ENCODE results near the gene RAB8A.

The RAB8A gene

DNA sequence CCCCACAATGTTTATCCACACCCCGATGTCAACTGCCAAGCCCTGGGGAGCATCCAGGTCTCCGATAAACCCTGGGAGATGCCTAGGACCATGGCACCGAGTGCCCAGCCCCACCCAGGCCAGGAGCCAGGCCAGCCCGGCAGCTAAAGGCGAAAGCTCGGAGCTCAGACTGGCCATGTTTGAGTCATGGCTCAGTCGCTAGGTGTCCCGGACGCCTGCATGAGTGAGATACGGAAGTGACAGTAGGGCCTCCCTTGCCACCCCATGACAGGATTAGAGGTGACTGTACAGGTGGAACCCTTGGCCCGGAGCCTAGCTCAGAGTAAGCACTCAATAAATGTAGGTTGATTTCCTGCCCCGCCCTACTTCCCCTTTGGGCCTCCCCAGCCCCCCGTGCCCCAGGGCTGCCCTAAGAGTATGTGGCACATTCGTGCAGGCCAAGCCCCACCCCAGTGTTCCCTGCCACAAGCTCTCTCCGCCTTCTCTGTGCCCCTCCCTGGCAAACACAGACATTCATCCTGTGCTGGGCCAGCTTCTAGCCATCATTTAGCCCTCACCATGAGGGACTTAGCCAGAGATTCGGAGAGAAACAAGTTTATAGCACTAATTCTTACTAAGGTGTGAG lies 41.2 kb upstream of the RAB8A start:
- Histone ChIP-seq H3K9ac (no peak overlapping the region), H3K27me3 (ENCODE audit: insufficient read depth, low read depth) (no peaks in the 10 kb centered on the region), H3K27ac (no peak overlapping the region), H4K20me1 (ENCODE audit: insufficient read depth) (no peaks in the 10 kb centered on the region), H3K79me2 (ENCODE audit: insufficient read depth, low read depth) (no peaks in the 10 kb centered on the region), H3K36me3 (ENCODE audit: insufficient read depth) (no peaks in the 10 kb centered on the region), H3K4me1 (ENCODE audit: low read depth, poor library complexity, severe bottlenecking) (no peaks in the 10 kb centered on the region), H3K4me3 (IDR thresholded peaks at IDR 0.05; ENCODE audit: insufficient read depth, low read depth, low read length) (no peak overlapping the region), H3K4me2 (no peak overlapping the region), H2AFZ (ENCODE audit: low read depth) (no peak overlapping the region)
- TF ChIP-seq, protein P1, sequence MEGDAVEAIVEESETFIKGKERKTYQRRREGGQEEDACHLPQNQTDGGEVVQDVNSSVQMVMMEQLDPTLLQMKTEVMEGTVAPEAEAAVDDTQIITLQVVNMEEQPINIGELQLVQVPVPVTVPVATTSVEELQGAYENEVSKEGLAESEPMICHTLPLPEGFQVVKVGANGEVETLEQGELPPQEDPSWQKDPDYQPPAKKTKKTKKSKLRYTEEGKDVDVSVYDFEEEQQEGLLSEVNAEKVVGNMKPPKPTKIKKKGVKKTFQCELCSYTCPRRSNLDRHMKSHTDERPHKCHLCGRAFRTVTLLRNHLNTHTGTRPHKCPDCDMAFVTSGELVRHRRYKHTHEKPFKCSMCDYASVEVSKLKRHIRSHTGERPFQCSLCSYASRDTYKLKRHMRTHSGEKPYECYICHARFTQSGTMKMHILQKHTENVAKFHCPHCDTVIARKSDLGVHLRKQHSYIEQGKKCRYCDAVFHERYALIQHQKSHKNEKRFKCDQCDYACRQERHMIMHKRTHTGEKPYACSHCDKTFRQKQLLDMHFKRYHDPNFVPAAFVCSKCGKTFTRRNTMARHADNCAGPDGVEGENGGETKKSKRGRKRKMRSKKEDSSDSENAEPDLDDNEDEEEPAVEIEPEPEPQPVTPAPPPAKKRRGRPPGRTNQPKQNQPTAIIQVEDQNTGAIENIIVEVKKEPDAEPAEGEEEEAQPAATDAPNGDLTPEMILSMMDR (conservative IDR thresholded peaks at IDR 0.05; ENCODE audit: low read depth, low read length), result no peak

DNA sequence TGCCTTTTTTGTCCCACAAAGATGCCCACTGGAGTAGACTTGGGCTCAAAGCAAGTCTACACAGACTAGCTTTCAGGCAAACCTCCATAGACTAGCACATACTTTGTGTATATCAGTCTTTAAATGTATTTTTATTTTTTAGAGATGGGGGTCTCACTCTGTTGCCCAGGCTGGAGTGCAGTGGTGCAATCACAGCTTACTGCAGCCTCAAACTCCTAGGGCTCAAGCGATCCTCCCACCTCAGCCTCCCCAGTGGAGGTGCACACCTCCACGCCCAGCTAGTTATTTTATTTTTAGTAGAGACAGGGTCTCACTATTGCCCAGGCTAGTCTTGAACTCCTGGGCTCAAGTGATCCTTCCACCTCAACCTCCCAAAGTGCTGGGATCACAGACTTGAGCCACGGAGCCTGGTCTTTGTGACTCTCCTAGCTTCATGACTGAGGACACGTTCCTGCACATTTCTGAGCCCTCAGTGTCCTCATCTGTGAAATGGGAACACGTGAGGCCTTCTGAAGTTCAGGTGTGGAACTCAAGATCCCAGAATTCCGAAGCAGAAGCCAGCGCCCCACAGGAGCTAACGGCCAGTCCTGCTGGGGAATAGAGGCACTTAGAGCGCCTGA lies 40.5 kb upstream of the RAB8A start:
- Histone ChIP-seq H2AFZ (ENCODE audit: low read depth) (no peak overlapping the region), H3K4me1 (ENCODE audit: low read depth, poor library complexity, severe bottlenecking) (no peaks in the 10 kb centered on the region)
- TF ChIP-seq, protein P1 (conservative IDR thresholded peaks at IDR 0.05; ENCODE audit: low read depth, low read length), result no peak

DNA sequence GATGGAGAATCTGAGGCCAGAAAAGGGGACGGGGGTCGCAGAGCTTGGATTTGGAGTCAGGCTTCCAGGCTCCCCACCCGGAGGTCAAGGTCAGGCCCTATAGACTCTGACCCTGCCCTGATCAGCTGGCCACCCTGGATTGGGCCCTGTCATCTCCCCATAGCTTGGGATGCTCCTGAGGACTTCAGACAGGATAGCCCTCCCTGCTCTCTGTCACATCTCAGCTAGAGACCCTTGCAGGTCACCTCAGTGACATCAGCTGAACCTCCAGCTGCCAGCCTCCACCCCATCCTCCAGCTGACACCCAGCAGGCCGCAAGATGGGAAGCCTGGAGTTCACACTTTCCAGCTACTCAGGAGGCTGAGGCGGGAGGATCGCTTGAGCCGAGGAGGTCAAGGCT lies 38.2 kb upstream of the RAB8A start:
- Histone ChIP-seq H3K4me2 (no peak overlapping the region), H3K27me3 (ENCODE audit: insufficient read depth, low read depth) (no peaks in the 10 kb centered on the region), H3K4me3 (IDR thresholded peaks at IDR 0.05; ENCODE audit: insufficient read depth, low read depth, low read length) (no peak overlapping the region), H3K4me1 (ENCODE audit: low read depth, poor library complexity, severe bottlenecking) (peaks cover 7% of the 10 kb centered on the region), H2AFZ (ENCODE audit: low read depth) (no peak overlapping the region), H3K36me3 (ENCODE audit: insufficient read depth) (no peaks in the 10 kb centered on the region), H3K27ac (no peak overlapping the region), H4K20me1 (ENCODE audit: insufficient read depth) (no peaks in the 10 kb centered on the region), H3K79me2 (ENCODE audit: insufficient read depth, low read depth) (peaks cover 13% of the 10 kb centered on the region), H3K9ac (no peak overlapping the region)
- TF ChIP-seq, protein P1 (conservative IDR thresholded peaks at IDR 0.05; ENCODE audit: low read depth, low read length), result no peak

More for the DNA sequence above, 40.5 kb upstream of the RAB8A start:
- no peak overlapping the region for H3K4me2 ChIP-seq
- no peak overlapping the region for H3K4me3 ChIP-seq (IDR thresholded peaks at IDR 0.05; ENCODE audit: insufficient read depth, low read depth, low read length)
- H3K27me3 ChIP-seq (ENCODE audit: insufficient read depth, low read depth), result no peaks in the 10 kb centered on the region
- H3K27ac ChIP-seq, result no peak overlapping the region
- H4K20me1 ChIP-seq (ENCODE audit: insufficient read depth), result no peaks in the 10 kb centered on the region
- H3K36me3 ChIP-seq (ENCODE audit: insufficient read depth), result no peaks in the 10 kb centered on the region
- no peak overlapping the region for H3K9ac ChIP-seq
- H3K79me2 ChIP-seq (ENCODE audit: insufficient read depth, low read depth), result no peaks in the 10 kb centered on the region; the same call in 1 of the 2 replicates

DNA sequence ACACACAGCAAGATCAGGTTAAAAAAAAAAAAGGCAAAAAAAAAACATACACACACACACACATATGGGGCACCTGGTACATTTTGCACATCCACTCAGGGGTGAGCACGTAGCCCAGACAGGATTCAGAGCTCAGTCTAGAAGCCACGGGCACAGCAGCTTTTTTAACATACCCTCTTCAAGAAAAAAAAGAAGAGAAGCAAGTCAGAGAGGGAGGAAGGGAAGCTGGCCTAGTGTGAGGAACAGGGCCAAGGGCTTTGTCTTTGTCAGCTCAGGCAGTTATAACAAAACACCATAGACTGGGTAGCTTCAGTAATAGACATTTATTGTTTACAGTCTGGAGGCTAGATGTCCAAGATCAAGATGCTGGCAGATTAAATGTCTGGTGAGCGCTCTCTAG lies 37.7 kb upstream of the RAB8A start:
- Histone ChIP-seq H3K27me3 (ENCODE audit: insufficient read depth, low read depth) (no peaks in the 10 kb centered on the region), H3K4me3 (IDR thresholded peaks at IDR 0.05; ENCODE audit: insufficient read depth, low read depth, low read length) (no peak overlapping the region), H4K20me1 (ENCODE audit: insufficient read depth) (no peaks in the 10 kb centered on the region), H3K27ac (no peak overlapping the region), H3K9ac (no peak overlapping the region), H3K79me2 (ENCODE audit: insufficient read depth, low read depth) (peaks cover 13% of the 10 kb centered on the region), H3K4me2 (no peak overlapping the region), H3K4me1 (ENCODE audit: low read depth, poor library complexity, severe bottlenecking) (peaks cover 9% of the 10 kb centered on the region), H2AFZ (ENCODE audit: low read depth) (no peak overlapping the region), H3K36me3 (ENCODE audit: insufficient read depth) (no peaks in the 10 kb centered on the region)
- TF ChIP-seq, protein P1 (conservative IDR thresholded peaks at IDR 0.05; ENCODE audit: low read depth, low read length), result no peak

All from KMS-11 (cell line).